ENCODE results near the gene VSIG2. TPM values are rescaled to one million over a fixed set of nuclear protein-coding genes. Genes with fewer than 3 reads are reported as not detected.

VSIG2 gene
- total and polyA plus RNA-seq, 2 experiments from 2014 or later: not detected

DNA sequence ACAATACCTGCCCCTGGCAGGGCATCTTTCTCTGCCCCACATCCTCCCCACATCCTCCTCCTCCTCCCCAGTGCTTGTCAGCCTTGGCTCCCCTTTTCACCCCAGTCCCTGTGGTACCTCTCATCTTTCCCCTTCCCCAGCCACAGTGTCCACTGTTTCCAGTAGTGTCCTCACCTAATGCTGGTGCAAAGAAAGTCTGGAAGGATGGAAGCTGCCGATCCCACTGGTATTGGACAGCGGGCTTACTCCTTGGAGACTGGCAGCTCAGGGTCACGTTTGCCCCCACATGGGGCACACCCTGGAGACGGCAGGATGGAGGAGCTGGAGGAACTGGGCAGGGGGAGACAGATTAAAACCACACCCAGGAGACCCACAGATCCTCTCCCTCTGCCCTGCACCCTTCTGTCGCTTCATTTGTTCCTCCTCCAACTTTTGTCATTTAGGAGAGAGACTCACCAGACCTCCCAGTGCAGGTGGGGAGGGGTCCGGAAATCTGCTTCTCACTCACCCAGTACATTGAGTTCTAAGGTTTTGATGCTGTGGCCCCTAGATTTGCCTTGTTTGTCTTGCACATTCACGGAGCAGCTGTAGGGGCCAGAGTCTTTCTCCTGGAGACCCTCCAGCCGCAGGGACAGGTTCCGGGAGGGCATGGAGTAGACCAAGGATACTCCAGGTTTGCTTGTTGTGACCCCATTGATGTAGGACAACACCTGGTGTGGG is 4.1 kb upstream of the VSIG2 start:
- no peak for ATAC-seq
- H3K4me3 Mint-ChIP-seq: peak overlapping the region; percentile 17; the same call in 1 of the 3 replicates

DNA sequence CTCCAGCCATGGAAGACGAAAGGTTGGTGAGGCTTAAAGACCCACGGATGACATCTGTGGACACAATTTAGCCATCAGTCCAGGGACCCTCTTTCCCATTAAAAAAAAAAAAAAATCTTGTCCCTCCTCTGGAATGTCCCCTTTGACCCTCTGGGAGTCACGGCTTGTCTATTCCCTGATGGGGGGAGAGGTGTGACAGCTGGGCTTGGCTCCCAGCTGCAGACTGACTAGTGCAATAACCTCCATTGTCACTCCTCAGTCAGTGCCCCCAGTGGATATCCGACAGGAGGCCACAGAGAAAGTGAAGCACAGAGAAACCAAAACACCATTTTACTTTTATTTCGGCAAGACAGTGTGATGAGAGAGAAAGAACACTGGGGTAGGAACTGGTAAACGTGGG is 2.7 kb upstream of the VSIG2 start:
- peaks cover 54% of the 10 kb centered on the region for H3K4me1 ChIP-seq (ENCODE audit: insufficient read depth)
- TF ChIP-seq EZH2 (IDR thresholded peaks at IDR 0.05; ENCODE audit: low read depth, unreplicated experiment) (peak; percentile 54), ZNF331 (CRISPR knock-in tag; IDR thresholded peaks at IDR 0.05; ENCODE audit: low read depth) (no peak), POLR2AphosphoS5 (IDR thresholded peaks at IDR 0.05; ENCODE audit: low read depth) (no peak)
- DNase-seq (ENCODE audit: low spot score) (no peak), ATAC-seq (no peak)
- H3K27me3 ChIP-seq (ENCODE audit: insufficient read depth): peaks cover 100% of the 10 kb centered on the region
- peaks cover 5% of the 10 kb centered on the region for H4K20me1 ChIP-seq (replicated peaks; ENCODE audit: insufficient read depth)
- no peaks in the 10 kb centered on the region for H3K9me2 ChIP-seq (ENCODE audit: insufficient read depth)
- H3K27ac ChIP-seq (ENCODE audit: low read depth): no peak overlapping the region
- Mint-ChIP-seq H3K27ac (no peak overlapping the region), H3K27me3 (ENCODE audit: insufficient read depth, low read depth, poor library complexity) (peaks cover 98% of the 10 kb centered on the region), H3K36me3 (ENCODE audit: low read depth) (no peaks in the 10 kb centered on the region), H3K4me1 (peaks cover 38% of the 10 kb centered on the region), H3K9me3 (no peaks in the 10 kb centered on the region; the same call in 1 of the 3 replicates), H3K4me3 (no peak overlapping the region)
- no peak overlapping the region for H3K4me3 ChIP-seq
- no peaks in the 10 kb centered on the region for H3K36me3 ChIP-seq (ENCODE audit: insufficient read depth)
- no peak overlapping the region for H2AFZ ChIP-seq
- H3F3A ChIP-seq (replicated peaks; ENCODE audit: low read depth): peaks cover 8% of the 10 kb centered on the region; the same call in 1 of the 2 replicates
- no peaks in the 10 kb centered on the region for H3K79me2 ChIP-seq (replicated peaks; ENCODE audit: insufficient read depth)
- no peak overlapping the region for H3K4me2 ChIP-seq

More for the DNA sequence above, 4.1 kb upstream of the VSIG2 start:
- Histone ChIP-seq H2AFZ (no peak overlapping the region), H3K79me2 (replicated peaks; ENCODE audit: insufficient read depth) (no peaks in the 10 kb centered on the region), H4K20me1 (replicated peaks; ENCODE audit: insufficient read depth) (peaks cover 13% of the 10 kb centered on the region), H3K27ac (ENCODE audit: low read depth) (no peak overlapping the region), H3K4me2 (peak overlapping the region; percentile 62), H3K4me3 (no peak overlapping the region), H3K9me2 (ENCODE audit: insufficient read depth) (no peaks in the 10 kb centered on the region), H3K36me3 (ENCODE audit: insufficient read depth) (no peaks in the 10 kb centered on the region), H3F3A (replicated peaks; ENCODE audit: low read depth) (peaks cover 3% of the 10 kb centered on the region; the same call in 1 of the 2 replicates), H3K27me3 (ENCODE audit: insufficient read depth) (peaks cover 100% of the 10 kb centered on the region), H3K4me1 (ENCODE audit: insufficient read depth) (peaks cover 68% of the 10 kb centered on the region)
- peaks cover 45% of the 10 kb centered on the region for H3K4me1 Mint-ChIP-seq
- no peak overlapping the region for H3K27ac Mint-ChIP-seq
- H3K27me3 Mint-ChIP-seq (ENCODE audit: insufficient read depth, low read depth, poor library complexity): peaks cover 98% of the 10 kb centered on the region
- H3K9me3 Mint-ChIP-seq: no peaks in the 10 kb centered on the region; the same call in 1 of the 3 replicates
- no peaks in the 10 kb centered on the region for H3K36me3 Mint-ChIP-seq (ENCODE audit: low read depth)
- TF ChIP-seq EZH2 (IDR thresholded peaks at IDR 0.05; ENCODE audit: low read depth, unreplicated experiment): peak; percentile 42
- TF ChIP-seq, protein P1, sequence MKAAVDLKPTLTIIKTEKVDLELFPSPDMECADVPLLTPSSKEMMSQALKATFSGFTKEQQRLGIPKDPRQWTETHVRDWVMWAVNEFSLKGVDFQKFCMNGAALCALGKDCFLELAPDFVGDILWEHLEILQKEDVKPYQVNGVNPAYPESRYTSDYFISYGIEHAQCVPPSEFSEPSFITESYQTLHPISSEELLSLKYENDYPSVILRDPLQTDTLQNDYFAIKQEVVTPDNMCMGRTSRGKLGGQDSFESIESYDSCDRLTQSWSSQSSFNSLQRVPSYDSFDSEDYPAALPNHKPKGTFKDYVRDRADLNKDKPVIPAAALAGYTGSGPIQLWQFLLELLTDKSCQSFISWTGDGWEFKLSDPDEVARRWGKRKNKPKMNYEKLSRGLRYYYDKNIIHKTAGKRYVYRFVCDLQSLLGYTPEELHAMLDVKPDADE (IDR thresholded peaks at IDR 0.05): no peak
- TF ChIP-seq ZNF114 (CRISPR knock-in tag; IDR thresholded peaks at IDR 0.05): no peak
- no peak for DNase-seq (ENCODE audit: low spot score)

DNA sequence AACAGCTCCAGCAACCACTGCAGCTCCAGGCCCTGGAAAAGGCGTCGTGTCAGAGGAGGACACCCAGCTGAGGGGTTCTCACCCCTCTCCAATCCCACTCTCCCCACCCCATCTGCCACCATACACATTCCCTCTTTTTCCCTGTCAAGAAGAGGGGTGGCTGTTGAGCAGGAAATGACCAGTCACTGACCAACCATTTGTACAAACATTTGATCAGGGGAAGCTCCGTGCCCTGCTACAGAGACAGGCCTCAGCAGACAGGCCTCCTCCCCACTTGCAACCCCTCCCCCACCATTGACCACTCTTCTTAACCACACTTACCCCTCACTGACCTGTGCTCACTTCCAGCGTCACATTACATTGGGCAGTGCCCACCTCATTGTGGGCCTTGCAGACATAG is 2.3 kb upstream of the VSIG2 start:
- H3K4me2 ChIP-seq: no peak overlapping the region
- H3K4me3 ChIP-seq: no peak overlapping the region
- no peak overlapping the region for H3K27ac ChIP-seq (ENCODE audit: low read depth)
- H3K36me3 ChIP-seq (ENCODE audit: insufficient read depth): no peaks in the 10 kb centered on the region
- H4K20me1 ChIP-seq (replicated peaks; ENCODE audit: insufficient read depth): peaks cover 6% of the 10 kb centered on the region
- no peak overlapping the region for H3K4me3 Mint-ChIP-seq
- no peaks in the 10 kb centered on the region; the same call in 1 of the 3 replicates for H3K9me3 Mint-ChIP-seq
- H3F3A ChIP-seq (replicated peaks; ENCODE audit: low read depth): peaks cover 8% of the 10 kb centered on the region; the same call in 1 of the 2 replicates
- peaks cover 100% of the 10 kb centered on the region for H3K27me3 ChIP-seq (ENCODE audit: insufficient read depth)
- no peaks in the 10 kb centered on the region for H3K9me2 ChIP-seq (ENCODE audit: insufficient read depth)
- no peak overlapping the region for H2AFZ ChIP-seq
- ATAC-seq (no peak), DNase-seq (ENCODE audit: low spot score) (no peak)
- H3K4me1 ChIP-seq (ENCODE audit: insufficient read depth): peaks cover 50% of the 10 kb centered on the region
- peaks cover 98% of the 10 kb centered on the region for H3K27me3 Mint-ChIP-seq (ENCODE audit: insufficient read depth, low read depth, poor library complexity)
- H3K36me3 Mint-ChIP-seq (ENCODE audit: low read depth): no peaks in the 10 kb centered on the region
- no peak overlapping the region for H3K27ac Mint-ChIP-seq
- no peaks in the 10 kb centered on the region for H3K79me2 ChIP-seq (replicated peaks; ENCODE audit: insufficient read depth)
- peaks cover 38% of the 10 kb centered on the region for H3K4me1 Mint-ChIP-seq
- TF ChIP-seq, protein P2, sequence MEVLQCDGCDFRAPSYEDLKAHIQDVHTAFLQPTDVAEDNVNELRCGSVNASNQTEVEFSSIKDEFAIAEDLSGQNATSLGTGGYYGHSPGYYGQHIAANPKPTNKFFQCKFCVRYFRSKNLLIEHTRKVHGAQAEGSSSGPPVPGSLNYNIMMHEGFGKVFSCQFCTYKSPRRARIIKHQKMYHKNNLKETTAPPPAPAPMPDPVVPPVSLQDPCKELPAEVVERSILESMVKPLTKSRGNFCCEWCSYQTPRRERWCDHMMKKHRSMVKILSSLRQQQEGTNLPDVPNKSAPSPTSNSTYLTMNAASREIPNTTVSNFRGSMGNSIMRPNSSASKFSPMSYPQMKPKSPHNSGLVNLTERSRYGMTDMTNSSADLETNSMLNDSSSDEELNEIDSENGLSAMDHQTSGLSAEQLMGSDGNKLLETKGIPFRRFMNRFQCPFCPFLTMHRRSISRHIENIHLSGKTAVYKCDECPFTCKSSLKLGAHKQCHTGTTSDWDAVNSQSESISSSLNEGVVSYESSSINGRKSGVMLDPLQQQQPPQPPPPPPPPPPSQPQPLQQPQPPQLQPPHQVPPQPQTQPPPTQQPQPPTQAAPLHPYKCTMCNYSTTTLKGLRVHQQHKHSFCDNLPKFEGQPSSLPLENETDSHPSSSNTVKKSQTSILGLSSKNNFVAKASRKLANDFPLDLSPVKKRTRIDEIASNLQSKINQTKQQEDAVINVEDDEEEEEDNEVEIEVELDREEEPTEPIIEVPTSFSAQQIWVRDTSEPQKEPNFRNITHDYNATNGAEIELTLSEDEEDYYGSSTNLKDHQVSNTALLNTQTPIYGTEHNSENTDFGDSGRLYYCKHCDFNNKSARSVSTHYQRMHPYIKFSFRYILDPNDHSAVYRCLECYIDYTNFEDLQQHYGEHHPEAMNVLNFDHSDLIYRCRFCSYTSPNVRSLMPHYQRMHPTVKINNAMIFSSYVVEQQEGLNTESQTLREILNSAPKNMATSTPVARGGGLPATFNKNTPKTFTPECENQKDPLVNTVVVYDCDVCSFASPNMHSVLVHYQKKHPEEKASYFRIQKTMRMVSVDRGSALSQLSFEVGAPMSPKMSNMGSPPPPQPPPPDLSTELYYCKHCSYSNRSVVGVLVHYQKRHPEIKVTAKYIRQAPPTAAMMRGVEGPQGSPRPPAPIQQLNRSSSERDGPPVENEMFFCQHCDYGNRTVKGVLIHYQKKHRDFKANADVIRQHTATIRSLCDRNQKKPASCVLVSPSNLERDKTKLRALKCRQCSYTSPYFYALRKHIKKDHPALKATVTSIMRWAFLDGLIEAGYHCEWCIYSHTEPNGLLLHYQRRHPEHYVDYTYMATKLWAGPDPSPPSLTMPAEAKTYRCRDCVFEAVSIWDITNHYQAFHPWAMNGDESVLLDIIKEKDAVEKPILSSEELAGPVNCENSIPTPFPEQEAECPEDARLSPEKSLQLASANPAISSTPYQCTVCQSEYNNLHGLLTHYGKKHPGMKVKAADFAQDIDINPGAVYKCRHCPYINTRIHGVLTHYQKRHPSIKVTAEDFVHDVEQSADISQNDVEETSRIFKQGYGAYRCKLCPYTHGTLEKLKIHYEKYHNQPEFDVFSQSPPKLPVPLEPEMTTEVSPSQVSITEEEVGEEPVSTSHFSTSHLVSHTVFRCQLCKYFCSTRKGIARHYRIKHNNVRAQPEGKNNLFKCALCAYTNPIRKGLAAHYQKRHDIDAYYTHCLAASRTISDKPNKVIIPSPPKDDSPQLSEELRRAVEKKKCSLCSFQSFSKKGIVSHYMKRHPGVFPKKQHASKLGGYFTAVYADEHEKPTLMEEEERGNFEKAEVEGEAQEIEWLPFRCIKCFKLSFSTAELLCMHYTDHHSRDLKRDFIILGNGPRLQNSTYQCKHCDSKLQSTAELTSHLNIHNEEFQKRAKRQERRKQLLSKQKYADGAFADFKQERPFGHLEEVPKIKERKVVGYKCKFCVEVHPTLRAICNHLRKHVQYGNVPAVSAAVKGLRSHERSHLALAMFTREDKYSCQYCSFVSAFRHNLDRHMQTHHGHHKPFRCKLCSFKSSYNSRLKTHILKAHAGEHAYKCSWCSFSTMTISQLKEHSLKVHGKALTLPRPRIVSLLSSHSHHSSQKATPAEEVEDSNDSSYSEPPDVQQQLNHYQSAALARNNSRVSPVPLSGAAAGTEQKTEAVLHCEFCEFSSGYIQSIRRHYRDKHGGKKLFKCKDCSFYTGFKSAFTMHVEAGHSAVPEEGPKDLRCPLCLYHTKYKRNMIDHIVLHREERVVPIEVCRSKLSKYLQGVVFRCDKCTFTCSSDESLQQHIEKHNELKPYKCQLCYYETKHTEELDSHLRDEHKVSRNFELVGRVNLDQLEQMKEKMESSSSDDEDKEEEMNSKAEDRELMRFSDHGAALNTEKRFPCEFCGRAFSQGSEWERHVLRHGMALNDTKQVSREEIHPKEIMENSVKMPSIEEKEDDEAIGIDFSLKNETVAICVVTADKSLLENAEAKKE (CRISPR knock-in tag; IDR thresholded peaks at IDR 0.05): no peak
- TF ChIP-seq, protein P1 (IDR thresholded peaks at IDR 0.05): no peak
- TF ChIP-seq STAT1 (IDR thresholded peaks at IDR 0.05; ENCODE audit: unreplicated experiment): no peak

Measured in GM23338 (cell line).